DLD1 (cell line): ENCODE measurements around the gene RAP1GDS1.
"Not testable (repeated sequence)": the region's sequence is repeated elsewhere in the genome, so short reads cannot be mapped to it uniquely, and the experiment has no call there.

Experiments used
- in situ Hi-C: cut with HindIII; loops from 2 replicates; pipeline ENCODE4 v1.10.0; 2017; ENCODE audit warnings: low sequenced_read_pairs

RAP1GDS1 gene

DNA sequence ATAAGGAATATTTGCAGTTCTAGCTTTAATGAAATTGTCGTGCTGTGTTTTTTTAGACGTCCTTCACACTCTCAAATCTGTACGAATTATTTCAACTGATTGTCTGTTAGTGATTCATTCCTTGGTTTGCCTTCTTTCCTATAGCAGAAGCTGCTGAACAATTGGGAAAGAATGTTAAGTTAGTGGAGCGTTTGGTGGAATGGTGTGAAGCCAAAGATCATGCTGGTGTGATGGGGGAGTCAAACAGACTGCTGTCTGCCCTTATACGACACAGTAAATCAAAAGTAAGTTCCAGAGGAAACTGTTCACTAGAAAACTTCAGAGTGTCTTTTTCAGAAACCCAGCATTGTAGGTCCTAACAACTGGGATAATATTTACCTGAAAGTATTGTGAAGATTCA lies 159.9 kb downstream of the RAP1GDS1 start:
- in situ Hi-C loops, result no loop called here

GRCh38 chr4:98423009-98423408 lies 161.8 kb downstream of the RAP1GDS1 start:
- in situ Hi-C loops, result no loop called here

DNA sequence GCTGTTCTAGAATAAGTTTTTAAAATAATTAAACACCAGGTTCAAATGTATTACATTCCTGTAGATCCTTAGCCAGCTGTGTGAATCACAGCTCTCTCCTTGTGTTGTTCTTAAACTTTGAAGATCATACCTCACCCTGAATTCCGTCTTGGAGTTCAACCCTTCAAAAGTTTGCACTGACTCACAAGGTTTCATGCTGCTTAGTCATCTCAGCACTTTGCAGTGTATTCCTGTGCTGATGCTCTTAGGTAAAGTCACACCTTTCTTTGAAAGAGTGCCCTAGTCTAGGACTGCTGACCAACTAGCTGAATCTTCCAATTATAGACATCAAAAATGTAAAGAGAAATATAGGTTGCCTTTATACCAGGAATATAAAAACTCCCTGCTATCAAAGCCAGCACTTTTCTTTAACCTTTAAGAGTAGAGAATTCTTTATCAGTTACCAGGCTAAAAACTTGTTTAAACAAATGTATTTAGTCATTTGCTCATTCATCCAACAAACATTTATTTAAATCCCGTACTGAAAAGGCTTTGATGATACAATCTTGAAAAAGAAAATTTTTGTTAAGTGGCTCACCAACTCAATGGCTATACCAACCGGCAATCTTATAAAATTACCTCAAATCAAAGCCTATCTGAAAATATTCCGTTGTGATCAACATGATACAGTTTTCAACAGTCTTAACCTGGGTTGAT lies 169.7 kb downstream of the RAP1GDS1 start:
- in situ Hi-C loops, result no loop called here

- in situ Hi-C loops, result no loop called here
These were observed 172.5 kb downstream of the RAP1GDS1 start for GRCh38 chr4:98433691-98434090.

- in situ Hi-C loops, result no loop called here
These were observed 173.6 kb downstream of the RAP1GDS1 start for GRCh38 chr4:98434816-98435215.

DNA sequence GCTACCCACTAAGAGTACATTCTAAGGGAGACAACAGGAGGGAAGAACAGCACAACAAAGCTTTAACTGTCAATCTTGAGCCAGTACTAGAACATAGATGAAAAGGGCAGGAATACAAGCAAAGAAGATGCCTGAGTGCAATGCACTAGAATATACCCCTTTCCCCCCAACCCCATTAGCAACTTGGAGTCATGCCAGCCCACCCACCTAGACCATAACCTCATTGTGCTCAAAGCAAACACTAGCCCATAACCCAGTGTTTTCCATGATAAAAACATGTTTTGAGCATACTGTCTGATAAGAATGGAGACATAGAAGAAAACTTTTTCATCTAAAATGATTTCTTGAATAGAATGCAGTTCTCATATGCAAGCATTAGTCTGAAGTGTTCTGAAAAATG lies 183.2 kb downstream of the RAP1GDS1 start:
- in situ Hi-C loops, result no loop called here

GRCh38 chr4:98446499-98447375 lies 185.6 kb downstream of the RAP1GDS1 start:
- in situ Hi-C loops, result no loop called here

- in situ Hi-C loops, result no loop called here
These were observed 186.5 kb downstream of the RAP1GDS1 start for GRCh38 chr4:98447648-98448047.

DNA sequence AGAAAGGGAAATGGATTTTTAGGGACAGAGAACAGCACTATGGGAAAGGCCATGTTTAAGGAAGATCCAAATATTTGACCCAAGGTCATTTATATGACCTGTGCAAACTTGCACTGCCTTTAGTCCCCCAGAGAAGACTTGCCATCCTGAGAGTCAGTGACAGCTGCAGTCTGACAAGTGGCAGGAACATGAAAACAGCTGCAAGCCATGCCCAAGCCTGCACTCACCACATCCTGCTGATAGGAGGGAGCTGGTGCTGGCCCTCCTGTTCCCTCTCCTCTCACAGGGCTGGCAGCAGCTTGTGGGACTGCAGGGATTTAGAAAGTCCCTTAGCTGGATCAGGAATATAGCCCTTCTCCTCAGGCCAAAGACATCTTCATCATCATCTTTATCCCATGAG lies 187.7 kb downstream of the RAP1GDS1 start:
- in situ Hi-C loops, result no loop called here

GRCh38 chr4:98452091-98452490 lies 190.9 kb downstream of the RAP1GDS1 start:
- in situ Hi-C loops, result no loop called here

DNA sequence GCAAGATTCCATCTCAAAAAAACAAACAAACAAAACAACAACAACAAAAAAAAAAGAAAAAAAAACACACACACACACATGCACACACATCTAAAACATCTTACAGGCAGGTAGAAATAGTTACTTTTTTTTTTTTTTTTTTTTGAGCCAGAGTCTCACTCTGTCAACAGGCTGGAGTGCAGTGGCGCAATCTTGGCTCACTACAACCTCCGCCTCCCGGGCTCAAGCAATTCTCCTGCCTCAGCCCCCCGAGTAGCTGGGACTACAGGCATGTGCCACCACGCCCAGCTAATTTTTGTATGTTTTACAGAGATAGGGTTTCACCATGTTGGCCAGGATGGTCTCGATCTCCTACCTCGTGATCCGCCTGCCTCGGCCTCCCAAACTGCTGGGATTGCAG lies 196.2 kb downstream of the RAP1GDS1 start:
- in situ Hi-C loops, result not testable (repeated sequence)

- in situ Hi-C loops, result not testable (repeated sequence)
These were observed 200.1 kb downstream of the RAP1GDS1 start for GRCh38 chr4:98461121-98461865.

DNA sequence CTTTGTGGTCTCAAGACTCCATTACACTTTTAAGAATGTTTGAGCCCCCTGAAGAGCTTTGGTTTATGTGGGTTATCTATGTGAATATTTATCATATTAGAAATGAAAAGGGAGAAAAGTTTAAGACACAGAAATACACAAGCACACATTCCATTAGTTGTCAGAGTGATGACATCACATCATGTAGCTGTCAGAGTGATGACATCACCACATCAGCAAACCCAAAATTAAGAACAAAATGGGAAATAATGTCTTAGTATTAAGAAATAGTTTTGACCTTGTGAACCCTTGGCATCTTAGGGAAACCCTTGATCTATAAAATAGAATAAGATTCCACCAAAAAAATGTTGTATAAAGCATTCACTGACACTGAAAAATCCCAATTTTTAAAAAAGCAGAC lies 201.3 kb downstream of the RAP1GDS1 start:
- in situ Hi-C loops, result no loop called here

- in situ Hi-C loops, result no loop called here
These were observed 205.8 kb downstream of the RAP1GDS1 start for GRCh38 chr4:98466868-98467599.

GRCh38 chr4:98467627-98468072 lies 206.5 kb downstream of the RAP1GDS1 start:
- in situ Hi-C loops, result no loop called here

DNA sequence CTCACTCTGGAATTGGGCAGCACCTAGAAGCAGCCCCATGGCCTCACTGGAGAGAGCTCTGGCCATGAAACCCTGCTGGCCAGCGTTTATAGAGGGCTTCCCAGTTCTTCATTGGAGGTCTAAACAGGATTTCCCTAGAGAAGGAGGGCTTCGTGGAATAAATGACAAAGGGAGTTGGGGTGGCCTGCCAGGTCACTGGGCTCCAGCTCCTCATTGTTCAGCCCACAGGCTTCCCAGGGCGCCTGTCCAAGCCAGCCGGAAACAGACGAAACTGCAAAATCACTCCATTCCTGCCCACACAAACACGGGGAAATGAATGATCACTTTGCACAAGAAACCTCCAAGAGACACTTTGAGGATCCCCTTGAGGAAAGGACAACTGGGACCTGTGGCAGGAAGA lies 207.5 kb downstream of the RAP1GDS1 start:
- in situ Hi-C loops, result no loop called here

GRCh38 chr4:98469771-98470170 lies 208.6 kb downstream of the RAP1GDS1 start:
- in situ Hi-C loops, result no loop called here

DNA sequence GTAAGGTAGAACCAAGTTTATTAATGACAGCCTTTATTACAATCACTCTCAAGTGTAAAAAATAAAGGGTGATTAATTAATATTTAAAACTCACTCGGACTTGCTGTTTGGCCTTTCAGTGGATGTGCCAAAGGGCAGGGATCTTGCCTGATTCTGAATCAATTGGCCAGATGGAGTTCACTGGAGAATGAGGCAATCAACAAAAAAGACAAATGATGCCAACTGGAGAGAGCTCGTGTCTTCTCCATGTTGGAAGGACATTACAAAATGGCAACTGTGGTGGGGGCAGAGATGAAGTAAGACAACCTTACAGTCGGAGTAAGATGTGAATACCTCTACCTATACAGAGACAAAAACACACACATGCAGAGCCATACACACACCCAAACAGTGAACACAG lies 209.2 kb downstream of the RAP1GDS1 start:
- in situ Hi-C loops, result no loop called here

DNA sequence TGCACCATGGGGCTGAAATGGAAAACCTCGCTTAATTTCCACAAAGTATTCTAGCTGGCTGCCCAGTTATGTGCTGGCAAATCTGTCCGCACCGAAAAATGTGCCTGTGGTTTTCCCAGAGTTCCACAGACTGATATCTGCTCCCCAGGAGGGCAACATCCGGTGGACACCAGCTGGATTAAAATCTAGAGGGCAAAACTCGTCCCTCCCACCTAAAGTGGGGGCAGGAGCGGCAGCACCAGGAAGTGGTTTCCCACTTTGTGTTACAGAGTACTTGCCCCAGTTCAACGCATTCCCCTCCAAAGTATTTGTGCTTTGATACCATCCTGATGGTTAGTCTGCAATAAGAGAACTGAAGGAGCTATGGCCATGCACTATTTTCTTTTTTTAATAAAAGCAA lies 209.6 kb downstream of the RAP1GDS1 start:
- in situ Hi-C loops, result no loop called here

GRCh38 chr4:98473046-98473445 lies 211.9 kb downstream of the RAP1GDS1 start:
- in situ Hi-C loops, result no loop called here

DNA sequence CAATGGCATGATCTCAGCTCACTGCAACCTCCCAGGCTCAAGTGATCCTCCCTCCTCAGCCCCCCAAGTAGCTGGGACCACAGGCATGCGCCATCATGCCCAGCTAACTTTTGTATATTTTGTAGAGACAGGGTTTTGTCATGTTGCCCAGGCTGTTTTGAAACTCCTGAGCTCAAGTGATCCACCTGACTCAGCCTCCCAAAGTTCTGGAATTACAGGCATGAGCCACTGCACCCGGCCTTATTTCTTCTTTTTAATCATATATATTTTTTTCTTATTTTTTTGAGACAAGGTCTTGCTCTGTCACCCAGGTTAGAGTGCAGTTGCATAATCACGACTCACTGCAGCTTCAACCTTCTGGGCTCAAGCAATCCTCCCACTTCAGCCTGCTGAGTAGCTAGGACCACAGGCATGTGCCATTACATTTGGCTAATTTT lies 213.2 kb downstream of the RAP1GDS1 start:
- in situ Hi-C loops, result no loop called here
